Osteocyte (in vitro differentiated cells): ENCODE measurements around the gene ARSI. TPM values are rescaled to one million over a fixed set of nuclear protein-coding genes. Genes with fewer than 3 reads are reported as not detected.

ENCODE experiments used
- DNase-seq: peaks from one replicate; pipeline ENCODE4 v3.0.0; 2021; ENCODE audit warnings: mixed read lengths; ENCODE audit not compliant: unreplicated experiment; ENCODE audit errors: extremely low spot score
- H3K27ac Mint-ChIP-seq: one replicate; pipeline ENCODE4 v1.8.0; 2021; ENCODE audit warnings: mild to moderate bottlenecking, mixed read lengths; ENCODE audit not compliant: unreplicated experiment
- H3K27me3 Mint-ChIP-seq: one replicate; pipeline ENCODE4 v1.8.0; 2021; ENCODE audit warnings: mixed read lengths; ENCODE audit not compliant: unreplicated experiment
- H3K36me3 Mint-ChIP-seq: one replicate; pipeline ENCODE4 v1.8.0; 2021; ENCODE audit warnings: mixed read lengths; ENCODE audit not compliant: unreplicated experiment
- H3K4me1 Mint-ChIP-seq: one replicate; pipeline ENCODE4 v1.8.0; 2021; ENCODE audit warnings: mixed read lengths; ENCODE audit not compliant: unreplicated experiment
- H3K4me3 Mint-ChIP-seq: one replicate; pipeline ENCODE4 v1.8.0; 2021; ENCODE audit warnings: mild to moderate bottlenecking, moderate library complexity, mixed read lengths; ENCODE audit not compliant: unreplicated experiment
- H3K9me3 Mint-ChIP-seq: one replicate; pipeline ENCODE4 v1.8.0; 2021; ENCODE audit warnings: mixed read lengths; ENCODE audit not compliant: unreplicated experiment
- CTCF ChIP-seq: fragments of 200-600 bp; sonication (generic); IDR thresholded peaks from 2 replicates; pipeline ENCODE4 v1.5.0; 2021; ENCODE audit warnings: antibody characterized with exemption, mild to moderate bottlenecking, moderate library complexity
- total RNA-seq: library from RNA; stranded (reverse); gene quantifications from 2 replicates; pipeline ENCODE4 v1.2.1, GENCODE V29; 2021

ARSI gene
- total RNA-seq, 1 donor from 2014 or later = 0.51 TPM

- DNase-seq = no peak
- H3K27ac Mint-ChIP-seq = no peak overlapping the region
- no peaks in the 10 kb centered on the region for H3K36me3 Mint-ChIP-seq
Measured at GRCh38 chr5:150270541-150271295, 32.0 kb downstream of the ARSI start.

GRCh38 chr5:150266871-150267291 is 35.8 kb downstream of the ARSI start:
- H3K36me3 Mint-ChIP-seq = no peaks in the 10 kb centered on the region
- DNase-seq = no peak
- H3K4me1 Mint-ChIP-seq = peaks cover 23% of the 10 kb centered on the region
- H3K27ac Mint-ChIP-seq = no peak overlapping the region
- H3K4me3 Mint-ChIP-seq = no peak overlapping the region
- no peaks in the 10 kb centered on the region for H3K9me3 Mint-ChIP-seq
- H3K27me3 Mint-ChIP-seq = no peaks in the 10 kb centered on the region
- no peak for TF ChIP-seq CTCF

More at GRCh38 chr5:150270541-150271295, 32.0 kb downstream of the ARSI start:
- Mint-ChIP-seq H3K9me3 (no peaks in the 10 kb centered on the region), H3K4me3 (no peak overlapping the region), H3K27me3 (no peaks in the 10 kb centered on the region), H3K4me1 (peaks cover 12% of the 10 kb centered on the region)
- TF ChIP-seq CTCF = no peak

- Mint-ChIP-seq H3K27ac (no peak overlapping the region), H3K27me3 (no peaks in the 10 kb centered on the region), H3K4me3 (no peak overlapping the region), H3K36me3 (no peaks in the 10 kb centered on the region), H3K9me3 (no peaks in the 10 kb centered on the region), H3K4me1 (peaks cover 23% of the 10 kb centered on the region)
- TF ChIP-seq CTCF = no peak
- no peak for DNase-seq
Measured at GRCh38 chr5:150265870-150266383, 36.8 kb downstream of the ARSI start.

GRCh38 chr5:150264667-150265603 is 37.8 kb downstream of the ARSI start:
- no peak overlapping the region for H3K4me3 Mint-ChIP-seq
- no peak overlapping the region for H3K27ac Mint-ChIP-seq
- H3K27me3 Mint-ChIP-seq = no peaks in the 10 kb centered on the region
- H3K9me3 Mint-ChIP-seq = no peaks in the 10 kb centered on the region
- no peak for TF ChIP-seq CTCF
- H3K4me1 Mint-ChIP-seq = peaks cover 17% of the 10 kb centered on the region
- no peaks in the 10 kb centered on the region for H3K36me3 Mint-ChIP-seq
- DNase-seq = no peak
